ENCODE results near the gene TTC34.
"Not testable (repeated sequence)": the region's sequence is repeated elsewhere in the genome, so short reads cannot be mapped to it uniquely, and the experiment has no call there.

TTC34 gene

DNA sequence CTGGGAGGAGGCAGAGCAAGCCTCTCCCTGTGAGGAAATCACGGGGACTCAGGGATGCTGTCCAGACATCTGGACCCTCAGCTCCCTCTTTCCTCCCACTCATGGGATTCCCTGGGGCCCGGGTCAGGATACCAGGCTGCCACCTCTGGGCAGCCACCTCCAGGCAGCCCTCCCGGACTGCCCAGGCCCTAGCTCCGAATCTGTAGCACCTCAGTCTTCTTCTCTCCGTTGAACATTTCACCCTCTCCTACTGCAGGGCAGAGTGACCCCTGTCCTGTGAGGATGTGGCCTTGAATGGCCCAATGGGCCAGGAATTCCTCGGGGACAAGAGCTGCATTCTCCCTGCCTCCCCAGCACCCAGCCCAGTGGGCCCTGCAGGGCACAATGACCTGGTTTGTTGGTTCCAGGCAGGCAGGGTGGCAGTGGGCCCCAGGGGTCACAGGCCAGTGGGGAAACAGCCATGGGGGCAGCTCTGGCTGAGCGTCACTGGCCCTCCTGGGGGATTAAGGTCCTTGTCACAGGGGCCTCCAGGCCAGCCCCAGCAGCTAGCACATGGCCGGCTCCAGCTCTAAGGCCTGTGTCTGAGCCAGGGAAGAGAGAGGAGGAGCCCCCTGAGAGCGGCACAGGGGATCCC is 9.5 kb upstream of the TTC34 start:
- no peak for DNase-seq

- no peak for DNase-seq
Observed at GRCh38 chr1:2810281-2810680, 8.8 kb upstream of the TTC34 start.

DNA sequence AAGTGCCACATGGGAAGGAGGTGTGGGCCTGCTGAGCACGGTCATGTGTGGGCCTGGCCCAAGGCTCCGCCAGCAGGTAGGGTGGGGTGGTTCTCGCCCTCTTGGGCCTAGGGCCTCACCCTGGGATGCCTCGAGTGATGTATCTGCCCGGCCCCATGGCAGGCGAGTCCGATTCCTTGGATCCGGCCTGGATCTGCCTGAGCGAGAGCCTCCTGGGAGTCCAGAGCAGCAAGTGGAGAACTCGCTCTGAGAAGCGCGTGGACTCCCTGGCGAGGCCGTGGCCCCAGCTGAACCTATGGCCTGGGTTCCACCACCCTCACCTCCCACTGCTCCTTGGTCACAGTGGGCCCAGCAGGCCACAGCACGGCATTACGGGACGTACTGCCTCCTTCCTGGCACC is 8.2 kb upstream of the TTC34 start:
- no peak for DNase-seq

DNA sequence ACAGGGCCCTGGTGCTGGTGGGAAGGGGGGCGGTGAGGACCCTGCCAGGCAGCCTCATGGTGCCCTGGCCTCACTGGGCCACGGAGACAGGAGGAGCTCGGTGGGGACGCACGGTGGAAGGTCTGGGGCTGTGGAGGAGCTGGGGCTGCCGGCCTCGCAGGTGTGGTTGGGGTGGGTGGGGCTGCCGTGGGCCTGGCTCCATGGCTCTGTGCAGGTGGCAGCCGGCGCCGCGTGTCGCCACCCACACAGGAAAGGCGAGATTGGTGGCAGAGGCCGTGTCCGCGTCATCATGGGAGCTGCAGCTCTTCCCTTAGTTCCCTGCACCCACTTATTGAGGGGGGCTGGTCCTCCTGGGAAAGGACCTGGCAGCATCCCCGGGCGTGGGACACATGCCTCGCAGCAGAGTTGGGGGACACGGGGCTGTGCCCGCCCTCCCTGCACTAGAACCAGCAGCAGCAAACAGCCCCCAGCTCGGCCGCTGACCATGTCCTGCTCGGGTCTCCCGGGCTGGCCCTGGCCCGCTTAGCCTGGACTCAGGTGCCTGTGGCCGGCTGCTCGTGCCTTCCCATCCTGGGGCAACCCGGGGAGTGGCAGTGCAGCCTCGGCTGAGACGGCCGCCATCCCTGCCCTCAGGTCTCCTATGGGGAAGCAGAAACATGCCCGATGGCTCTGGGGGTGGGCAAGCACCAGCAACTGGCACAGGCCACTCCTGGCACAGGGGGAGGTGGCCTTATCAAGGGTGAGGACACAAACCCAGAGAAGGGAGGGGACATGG is 7.5 kb upstream of the TTC34 start:
- no peak for DNase-seq

GRCh38 chr1:2808386-2808705 is 6.9 kb upstream of the TTC34 start:
- no peak for DNase-seq

GRCh38 chr1:2807678-2808385 is 6.3 kb upstream of the TTC34 start:
- DNase-seq: no peak

GRCh38 chr1:2807036-2807435 is 5.5 kb upstream of the TTC34 start:
- DNase-seq: no peak

GRCh38 chr1:2806591-2806990 is 5.1 kb upstream of the TTC34 start:
- no peak for DNase-seq

DNA sequence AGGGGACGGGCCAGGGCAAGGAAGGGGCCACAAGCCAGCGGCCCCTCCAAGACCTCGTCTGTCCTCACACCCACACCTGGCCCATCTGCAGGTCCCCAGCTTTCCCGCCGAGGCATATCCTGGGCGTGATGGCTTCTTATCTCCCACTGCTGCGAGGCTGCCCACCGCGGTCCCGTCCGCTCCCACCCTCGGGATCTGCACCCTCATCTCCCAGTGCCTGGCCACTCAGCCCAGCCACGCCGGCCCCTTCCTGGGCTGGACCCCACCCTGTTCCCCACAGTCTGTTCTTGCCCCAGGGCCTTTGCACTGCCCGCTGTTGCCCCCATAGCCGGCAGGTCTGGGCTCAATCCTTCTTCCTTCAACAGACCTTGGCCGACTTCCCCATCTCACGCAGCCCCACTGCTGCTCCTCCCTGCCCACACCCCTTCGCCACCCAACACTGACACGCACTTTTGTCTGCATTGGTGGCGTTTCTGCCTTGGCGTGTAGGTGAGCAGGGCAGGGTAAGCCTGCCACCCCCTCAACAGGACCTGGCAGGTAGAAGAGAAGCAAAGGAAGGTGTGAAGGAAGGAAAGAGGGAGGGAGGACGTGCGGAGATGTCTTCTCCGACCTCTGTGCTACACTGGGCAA is 4.4 kb upstream of the TTC34 start:
- no peak for DNase-seq

DNA sequence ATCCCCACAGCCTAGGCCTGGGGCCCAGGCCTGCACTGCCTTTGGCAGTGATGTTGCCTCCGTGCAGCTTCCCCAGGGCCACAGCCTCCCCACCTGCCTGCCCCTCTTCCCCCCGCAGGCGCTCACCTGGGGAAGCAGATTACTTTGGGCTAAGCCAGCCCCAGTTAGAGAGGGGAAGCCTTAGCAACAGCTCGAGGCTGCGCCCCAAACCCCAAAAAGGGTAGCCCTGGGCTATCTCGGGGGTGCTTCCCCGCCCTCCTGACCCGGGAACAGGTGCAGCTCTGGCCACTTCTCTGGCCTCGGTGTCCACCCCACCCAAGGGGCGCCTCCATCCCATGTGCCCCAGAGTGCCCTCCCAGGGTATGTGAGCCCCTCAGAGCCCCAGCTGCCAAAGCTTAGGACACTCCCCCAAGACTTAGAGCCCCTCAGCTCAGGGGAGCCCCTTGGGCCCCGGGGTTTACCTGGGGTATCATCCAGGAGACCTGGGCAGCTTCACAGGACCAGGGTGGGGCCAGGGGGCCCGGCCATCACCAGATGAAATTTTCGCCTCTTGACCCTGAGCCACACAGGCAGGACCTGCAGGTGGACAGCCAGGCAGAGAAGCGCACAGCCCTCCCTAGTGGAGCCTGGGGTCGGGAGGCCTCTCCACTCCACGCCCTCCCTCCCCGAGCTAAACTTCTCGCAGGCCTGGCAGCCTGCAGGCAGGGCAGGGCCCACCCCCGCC is 3.3 kb upstream of the TTC34 start:
- DNase-seq: no peak

DNA sequence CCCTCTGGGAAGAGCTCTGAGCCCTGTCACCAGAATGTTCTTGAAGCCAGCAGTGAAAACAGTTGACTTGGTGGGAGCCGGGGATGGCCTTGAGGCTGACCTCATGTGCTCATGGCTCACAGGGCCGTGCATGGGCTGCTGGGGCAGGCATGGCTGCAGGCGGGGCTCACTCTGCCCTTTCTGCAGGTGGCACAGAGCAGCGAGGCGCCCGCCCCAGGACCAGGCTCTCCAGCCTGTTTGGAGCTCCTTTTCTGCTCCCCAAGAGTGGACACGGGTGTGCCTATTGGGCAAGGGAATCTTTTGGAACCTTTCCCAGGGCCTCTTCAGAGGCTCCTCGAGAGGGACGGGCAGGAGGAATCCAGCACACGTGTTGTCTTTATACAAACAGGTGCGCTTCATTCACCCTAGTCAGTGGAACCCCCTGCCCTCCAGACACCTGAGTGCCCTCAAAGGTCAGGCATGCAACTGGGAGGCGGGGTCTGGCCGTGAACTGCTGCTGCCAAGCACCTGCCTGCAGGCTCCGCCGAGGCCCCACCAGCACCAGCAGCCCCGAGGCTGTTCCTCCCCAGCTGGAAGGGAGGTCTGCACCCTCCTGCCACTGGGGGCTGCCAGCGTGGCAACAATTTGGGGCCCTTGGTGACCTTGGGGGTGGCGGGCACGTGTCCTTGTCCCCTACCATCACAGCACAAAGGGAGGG is 2.6 kb upstream of the TTC34 start:
- DNase-seq: no peak

GRCh38 chr1:2803086-2803930 is 1.8 kb upstream of the TTC34 start:
- no peak for DNase-seq

DNA sequence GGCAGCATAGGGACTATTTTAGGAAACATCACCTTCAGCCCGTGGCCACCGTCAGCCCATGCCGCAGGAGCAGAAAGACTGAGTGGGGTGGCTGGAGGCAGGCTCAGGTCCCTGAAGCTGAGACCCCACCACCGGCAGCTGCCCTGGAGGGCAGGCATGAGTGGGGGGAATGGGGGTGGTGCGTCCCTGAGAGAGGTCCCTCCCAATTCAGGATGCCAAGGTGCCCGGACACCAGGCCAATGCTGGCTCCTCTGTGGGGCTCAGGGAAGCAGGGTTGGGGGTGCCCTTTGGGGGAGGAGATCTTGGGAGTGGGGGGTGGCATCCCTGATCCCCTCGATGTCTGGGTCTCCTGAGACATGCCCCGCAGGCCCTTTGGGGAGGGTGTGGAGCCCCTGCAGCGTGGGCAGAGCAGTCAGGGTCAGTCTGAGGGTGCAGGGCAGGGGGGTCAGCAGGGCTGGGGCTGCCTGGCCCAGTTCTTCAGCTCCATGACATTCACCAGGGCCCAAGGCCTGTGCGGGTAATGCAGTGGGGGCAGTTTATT is 998 bp upstream of the TTC34 start:
- no peak for DNase-seq

- DNase-seq: no peak
Observed at GRCh38 chr1:2801046-2801445, 447 bp downstream of the TTC34 start.

DNA sequence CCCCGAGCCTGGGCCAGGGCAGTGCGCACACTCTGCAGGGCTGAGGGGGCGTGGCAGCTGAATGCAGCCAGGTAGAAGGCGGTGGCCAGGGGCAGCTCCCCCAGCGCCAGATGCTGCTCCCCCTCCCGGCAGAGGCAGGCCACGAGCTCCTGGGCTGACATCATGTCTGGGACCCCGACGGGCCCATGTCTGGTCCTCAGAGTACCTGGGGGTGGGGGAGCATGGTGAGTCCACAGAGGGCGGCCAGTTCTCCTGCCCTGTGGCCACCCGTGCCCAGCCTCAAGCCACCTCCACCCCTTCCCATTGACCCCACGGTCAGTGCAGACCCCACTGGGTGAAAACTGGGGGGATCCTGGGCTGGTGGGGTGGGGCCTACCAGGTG is 838 bp downstream of the TTC34 start:
- DNase-seq: no peak

- DNase-seq: no peak
Observed at GRCh38 chr1:2799811-2800663, 1.5 kb downstream of the TTC34 start.

DNA sequence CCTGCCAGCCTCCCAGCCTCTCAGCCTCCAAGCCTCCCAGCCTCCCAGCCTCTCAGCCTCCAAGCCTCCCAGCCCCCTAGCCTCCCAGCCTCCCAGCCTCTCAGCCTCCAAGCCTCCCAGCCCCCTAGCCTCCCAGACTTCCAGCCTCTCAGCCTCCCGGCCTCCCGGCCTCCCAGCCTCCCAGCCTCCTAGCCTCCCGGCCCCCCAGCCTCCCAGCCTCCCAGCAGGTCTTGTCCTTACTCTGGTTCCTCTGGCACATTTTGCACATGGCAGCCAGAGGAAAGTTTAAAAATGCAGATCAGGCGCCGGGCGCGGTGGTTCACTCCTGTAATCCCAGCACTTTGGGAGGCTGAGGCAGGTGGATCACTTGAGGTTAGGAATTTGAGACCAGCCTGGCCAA is 2.5 kb downstream of the TTC34 start:
- DNase-seq: not testable (repeated sequence)

- no peak for DNase-seq
Observed at GRCh38 chr1:2797741-2798016, 3.8 kb downstream of the TTC34 start.

DNA sequence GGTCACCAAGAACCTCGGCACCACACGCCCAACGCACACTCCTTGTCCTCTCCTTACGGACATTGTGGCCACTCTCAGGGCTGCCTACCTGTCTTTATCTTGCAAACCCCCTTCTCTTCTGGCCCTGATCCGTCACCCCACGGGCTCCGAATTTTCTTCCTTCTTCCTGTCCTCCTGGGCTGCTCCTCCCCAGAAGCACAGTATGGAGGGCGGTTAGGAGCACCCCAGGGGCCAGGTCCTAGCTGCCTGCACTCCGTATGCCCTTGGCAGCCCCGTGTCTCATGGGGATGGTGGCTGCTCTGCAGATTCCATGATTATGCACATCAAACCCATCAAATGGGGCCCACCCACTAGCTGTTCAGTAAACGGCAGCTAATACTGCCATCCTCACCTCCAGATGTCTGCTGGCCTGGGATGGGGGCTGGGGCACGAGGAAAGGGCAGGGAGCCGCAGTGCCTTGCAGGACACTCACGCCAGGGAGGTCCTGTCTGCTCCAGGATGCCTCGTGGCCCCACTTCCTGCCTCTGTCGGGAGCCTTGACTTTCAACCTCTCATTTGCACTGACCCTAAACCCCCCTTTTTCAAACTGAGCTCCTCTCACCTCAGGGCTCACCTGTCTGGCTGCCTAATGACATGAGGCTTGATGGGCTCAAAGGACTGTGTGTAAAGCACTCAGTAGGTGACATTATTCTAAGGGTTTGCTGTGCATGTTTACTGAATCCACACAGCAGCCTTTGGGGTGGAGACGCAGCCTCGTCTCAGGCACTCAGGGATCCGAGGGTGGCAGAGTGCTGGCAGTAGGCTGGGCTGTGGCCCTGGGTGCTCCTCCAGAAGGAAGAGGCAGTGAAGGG is 4.4 kb downstream of the TTC34 start:
- DNase-seq: no peak

DNA sequence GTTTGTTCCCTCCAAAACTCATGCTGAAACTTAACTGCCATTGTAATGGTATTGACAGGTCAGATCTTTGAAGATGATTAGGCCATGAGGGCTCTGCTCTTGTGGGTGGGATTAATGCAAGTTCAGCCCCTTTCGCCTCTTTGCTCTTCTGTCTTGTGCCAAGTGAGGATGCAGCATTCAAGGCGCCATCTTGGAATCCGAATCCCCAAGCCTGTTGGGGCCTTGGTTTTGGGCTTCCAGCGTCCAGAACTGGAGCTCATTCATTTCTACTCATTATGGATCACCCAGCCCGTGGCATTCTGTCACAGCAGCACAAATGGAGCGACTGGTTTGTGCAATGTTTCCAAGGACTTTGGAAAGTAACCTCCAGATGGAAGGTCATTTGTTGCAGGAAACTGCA is 5.6 kb downstream of the TTC34 start:
- no peak for DNase-seq
